Body of pancreas (tissue), 4 donors: ENCODE results near the gene PAPOLG. TPM values are rescaled to one million over a fixed set of nuclear protein-coding genes. Genes with fewer than 3 reads are reported as not detected.

ENCODE experiments used
- ATAC-seq: fragments of 150-250 bp; one replicate; pipeline ENCODE4 v1.9.1; 2016
- DNase-seq, 4 donors: peaks; one replicate each; pipeline ENCODE4 v3.0.0-alpha.2; 2019
- H3K27ac ChIP-seq, 4 donors: fragments of 200-600 bp; sonication (generic); 1 replicate in 3 of 4; 2 replicates in 1 of 4; pipeline versions ENCODE4 v1.5.1 to v1.6.1; 2016 to 2019; ENCODE audit warnings: mild to moderate bottlenecking in 1 of 4, mixed read lengths in 1 of 4, moderate library complexity in 1 of 4
- H3K27me3 ChIP-seq, 2 donors: fragments of 200-600 bp; sonication (generic); one replicate each; pipeline ENCODE4 v1.6.0; 2016; ENCODE audit warnings: mild to moderate bottlenecking in 1 of 2
- H3K36me3 ChIP-seq, 2 donors: fragments of 200-600 bp; sonication (generic); replicated peaks in 1 of 2; 2 replicates each; pipeline ENCODE4 v1.5.1; 2016; ENCODE audit warnings: low read depth in 2 of 2; ENCODE audit not compliant: insufficient read depth in 1 of 2
- H3K4me1 ChIP-seq: fragments of 200-600 bp; sonication (generic); one replicate; pipeline ENCODE4 v1.6.0; 2016
- H3K4me3 ChIP-seq, 2 donors: fragments of 200-600 bp; sonication (generic); 1 replicate in 1 of 2; 2 replicates in 1 of 2; pipeline ENCODE4 v1.5.1; 2016 to 2019
- H3K9me3 ChIP-seq, 3 donors: fragments of 200-600 bp; sonication (generic); 1 replicate in 2 of 3; 2 replicates in 1 of 3; pipeline ENCODE4 v1.5.1; 2016
- POLR2A ChIP-seq, 3 donors: fragments of 450-650 bp; IDR thresholded peaks; one replicate each; pipeline ENCODE4 v1.6.1; 2016; ENCODE audit warnings: antibody characterized with exemption in 3 of 3, mild to moderate bottlenecking in 2 of 3
- WGBS, 2 donors: methylation state at CpG; one replicate each; pipeline ENCODE4 v1.1.5; 2017; 5-methylcytosine and 5-hydroxymethylcytosine counted together
- intact Hi-C: fragments of 100-400 bp; cut with DNase I; formaldehyde crosslinking; loops from one replicate; pipeline ENCODE4 v1.15.1; 2023
- small RNA-seq: library from RNA; depleted of rRNA; stranded (forward); fragments of <200 nt; gene quantifications from one replicate; pipeline ENCODE3, GENCODE V24; 2016
- total RNA-seq, 2 donors: library from RNA; depleted of rRNA; stranded (reverse); fragments of >200 nt; gene quantifications; one replicate each; pipeline ENCODE4 v1.1.0, GENCODE V29; 2016
- TF ChIP-seq, protein P1 (sequence below), 7 experiments: fragments of 450-650 bp in 4 of 7; fragments of 200-600 bp in 3 of 7; sonication (generic) in 3 of 7; IDR thresholded peaks; one replicate each; pipeline ENCODE4 v1.5.1; 2016 to 2019; ENCODE audit warnings: antibody characterized with exemption in 7 of 7

The PAPOLG gene
- total RNA-seq, 2 donors from 2014 or later = 4.0 to 6.5 TPM

- intact Hi-C loops = no loop called here
- no peaks in the 10 kb centered on the region for H3K36me3 ChIP-seq
- H3K4me1 ChIP-seq = peaks cover 10% of the 10 kb centered on the region
- H3K9me3 ChIP-seq = no peaks in the 10 kb centered on the region
- no peak for DNase-seq
- no peak overlapping the region for H3K4me3 ChIP-seq
- 59 to 75% methylated on average over 6 of the region's 6 CpGs for WGBS, 2 donors
- H3K27ac ChIP-seq = no peak overlapping the region
- no peak for TF ChIP-seq POLR2A (IDR thresholded peaks at IDR 0.05)
- TF ChIP-seq, protein P1, sequence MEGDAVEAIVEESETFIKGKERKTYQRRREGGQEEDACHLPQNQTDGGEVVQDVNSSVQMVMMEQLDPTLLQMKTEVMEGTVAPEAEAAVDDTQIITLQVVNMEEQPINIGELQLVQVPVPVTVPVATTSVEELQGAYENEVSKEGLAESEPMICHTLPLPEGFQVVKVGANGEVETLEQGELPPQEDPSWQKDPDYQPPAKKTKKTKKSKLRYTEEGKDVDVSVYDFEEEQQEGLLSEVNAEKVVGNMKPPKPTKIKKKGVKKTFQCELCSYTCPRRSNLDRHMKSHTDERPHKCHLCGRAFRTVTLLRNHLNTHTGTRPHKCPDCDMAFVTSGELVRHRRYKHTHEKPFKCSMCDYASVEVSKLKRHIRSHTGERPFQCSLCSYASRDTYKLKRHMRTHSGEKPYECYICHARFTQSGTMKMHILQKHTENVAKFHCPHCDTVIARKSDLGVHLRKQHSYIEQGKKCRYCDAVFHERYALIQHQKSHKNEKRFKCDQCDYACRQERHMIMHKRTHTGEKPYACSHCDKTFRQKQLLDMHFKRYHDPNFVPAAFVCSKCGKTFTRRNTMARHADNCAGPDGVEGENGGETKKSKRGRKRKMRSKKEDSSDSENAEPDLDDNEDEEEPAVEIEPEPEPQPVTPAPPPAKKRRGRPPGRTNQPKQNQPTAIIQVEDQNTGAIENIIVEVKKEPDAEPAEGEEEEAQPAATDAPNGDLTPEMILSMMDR (IDR thresholded peaks at IDR 0.05) = no peak
- no peaks in the 10 kb centered on the region for H3K27me3 ChIP-seq
- no peak for ATAC-seq
Observed at GRCh38 chr2:60847854-60848253, 91.8 kb downstream of the PAPOLG start.

Small RNAs within 50 kb of the gene (small RNA-seq; reads per million reads assigned to genes)
- gene RN7SL632P (not detected), gene RNU6-612P (not detected)

Other genes starting within 250 kb of the PAPOLG start
- gene BCL11A, start 202.6 kb upstream of the PAPOLG start, total RNA-seq = 10 to 100 TPM; 14.3 to 16.2 TPM
- 10 to 100 TPM; 10.4 to 11.2 TPM for gene REL, start 125.3 kb downstream of the PAPOLG start, total RNA-seq